HL-60 (cell line): Measurements from ENCODE around the gene PANX2.

Experiments
- DNase-seq, 2 experiments: peaks; one replicate each; pipeline ENCODE4 v3.0.0-alpha.2; 2010 to 2020; ENCODE audit warnings: low read depth in 1 of 2, low spot score in 1 of 2
- H3K27ac ChIP-seq: fragments of 250-450 bp; sonication (Bioruptor Pico); replicated peaks from 2 replicates; pipeline ENCODE4 v1.5.1; 2020; ENCODE audit warnings: mild to moderate bottlenecking, moderate library complexity
- H3K27me3 ChIP-seq: fragments of 250-450 bp; sonication (Bioruptor Pico); 2 replicates; pipeline ENCODE4 v1.5.1; 2021; ENCODE audit warnings: mild to moderate bottlenecking, moderate library complexity; ENCODE audit not compliant: insufficient read depth, poor library complexity, severe bottlenecking
- H3K4me3 ChIP-seq: replicated peaks from 2 replicates; pipeline ENCODE4 v1.5.1; 2011; ENCODE audit warnings: mild to moderate bottlenecking, control low read depth, low read length; ENCODE audit not compliant: insufficient read depth
- GABPA ChIP-seq: IDR thresholded peaks from 2 replicates; pipeline ENCODE4 v1.6.1; 2012; ENCODE audit warnings: low read depth
- POLR2AphosphoS5 ChIP-seq: IDR thresholded peaks from 2 replicates; pipeline ENCODE4 v1.6.1; 2012; ENCODE audit warnings: low read depth
- SPI1 ChIP-seq: IDR thresholded peaks from 2 replicates; pipeline ENCODE4 v1.6.1; 2012; ENCODE audit warnings: low read depth, mild to moderate bottlenecking, borderline replicate concordance
- TF ChIP-seq, protein P1 (sequence below): IDR thresholded peaks from one replicate; pipeline ENCODE4 v1.5.1; 2011; ENCODE audit warnings: low read length, control low read depth, inconsistent platforms; ENCODE audit not compliant: insufficient read depth
- TF ChIP-seq, protein P2 (sequence below): IDR thresholded peaks from 2 replicates; pipeline ENCODE4 v1.6.1; 2012; ENCODE audit warnings: low read depth; ENCODE audit not compliant: insufficient replicate concordance

PANX2 gene

GRCh38 chr22:50222508-50222907 lies 52.0 kb downstream of the PANX2 start:
- DNase-seq = no peak
- no peak overlapping the region for H3K27ac ChIP-seq
- TF ChIP-seq GABPA (no peak), SPI1 (no peak), POLR2AphosphoS5 (no peak)
- TF ChIP-seq, protein P1, sequence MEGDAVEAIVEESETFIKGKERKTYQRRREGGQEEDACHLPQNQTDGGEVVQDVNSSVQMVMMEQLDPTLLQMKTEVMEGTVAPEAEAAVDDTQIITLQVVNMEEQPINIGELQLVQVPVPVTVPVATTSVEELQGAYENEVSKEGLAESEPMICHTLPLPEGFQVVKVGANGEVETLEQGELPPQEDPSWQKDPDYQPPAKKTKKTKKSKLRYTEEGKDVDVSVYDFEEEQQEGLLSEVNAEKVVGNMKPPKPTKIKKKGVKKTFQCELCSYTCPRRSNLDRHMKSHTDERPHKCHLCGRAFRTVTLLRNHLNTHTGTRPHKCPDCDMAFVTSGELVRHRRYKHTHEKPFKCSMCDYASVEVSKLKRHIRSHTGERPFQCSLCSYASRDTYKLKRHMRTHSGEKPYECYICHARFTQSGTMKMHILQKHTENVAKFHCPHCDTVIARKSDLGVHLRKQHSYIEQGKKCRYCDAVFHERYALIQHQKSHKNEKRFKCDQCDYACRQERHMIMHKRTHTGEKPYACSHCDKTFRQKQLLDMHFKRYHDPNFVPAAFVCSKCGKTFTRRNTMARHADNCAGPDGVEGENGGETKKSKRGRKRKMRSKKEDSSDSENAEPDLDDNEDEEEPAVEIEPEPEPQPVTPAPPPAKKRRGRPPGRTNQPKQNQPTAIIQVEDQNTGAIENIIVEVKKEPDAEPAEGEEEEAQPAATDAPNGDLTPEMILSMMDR = no peak
- TF ChIP-seq, protein P2, sequence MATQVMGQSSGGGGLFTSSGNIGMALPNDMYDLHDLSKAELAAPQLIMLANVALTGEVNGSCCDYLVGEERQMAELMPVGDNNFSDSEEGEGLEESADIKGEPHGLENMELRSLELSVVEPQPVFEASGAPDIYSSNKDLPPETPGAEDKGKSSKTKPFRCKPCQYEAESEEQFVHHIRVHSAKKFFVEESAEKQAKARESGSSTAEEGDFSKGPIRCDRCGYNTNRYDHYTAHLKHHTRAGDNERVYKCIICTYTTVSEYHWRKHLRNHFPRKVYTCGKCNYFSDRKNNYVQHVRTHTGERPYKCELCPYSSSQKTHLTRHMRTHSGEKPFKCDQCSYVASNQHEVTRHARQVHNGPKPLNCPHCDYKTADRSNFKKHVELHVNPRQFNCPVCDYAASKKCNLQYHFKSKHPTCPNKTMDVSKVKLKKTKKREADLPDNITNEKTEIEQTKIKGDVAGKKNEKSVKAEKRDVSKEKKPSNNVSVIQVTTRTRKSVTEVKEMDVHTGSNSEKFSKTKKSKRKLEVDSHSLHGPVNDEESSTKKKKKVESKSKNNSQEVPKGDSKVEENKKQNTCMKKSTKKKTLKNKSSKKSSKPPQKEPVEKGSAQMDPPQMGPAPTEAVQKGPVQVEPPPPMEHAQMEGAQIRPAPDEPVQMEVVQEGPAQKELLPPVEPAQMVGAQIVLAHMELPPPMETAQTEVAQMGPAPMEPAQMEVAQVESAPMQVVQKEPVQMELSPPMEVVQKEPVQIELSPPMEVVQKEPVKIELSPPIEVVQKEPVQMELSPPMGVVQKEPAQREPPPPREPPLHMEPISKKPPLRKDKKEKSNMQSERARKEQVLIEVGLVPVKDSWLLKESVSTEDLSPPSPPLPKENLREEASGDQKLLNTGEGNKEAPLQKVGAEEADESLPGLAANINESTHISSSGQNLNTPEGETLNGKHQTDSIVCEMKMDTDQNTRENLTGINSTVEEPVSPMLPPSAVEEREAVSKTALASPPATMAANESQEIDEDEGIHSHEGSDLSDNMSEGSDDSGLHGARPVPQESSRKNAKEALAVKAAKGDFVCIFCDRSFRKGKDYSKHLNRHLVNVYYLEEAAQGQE = no peak
- no peaks in the 10 kb centered on the region for H3K27me3 ChIP-seq
- H3K4me3 ChIP-seq = no peak overlapping the region

GRCh38 chr22:50224071-50224470 lies 53.5 kb downstream of the PANX2 start:
- no peaks in the 10 kb centered on the region for H3K27me3 ChIP-seq
- H3K27ac ChIP-seq = no peak overlapping the region
- no peak overlapping the region for H3K4me3 ChIP-seq
- DNase-seq = no peak
- TF ChIP-seq, protein P2 = no peak

GRCh38 chr22:50225200-50225969 lies 54.9 kb downstream of the PANX2 start:
- Histone ChIP-seq H3K27me3 (no peaks in the 10 kb centered on the region), H3K4me3 (no peak overlapping the region), H3K27ac (no peak overlapping the region)
- no peak for DNase-seq
- no peak for TF ChIP-seq POLR2AphosphoS5
- TF ChIP-seq, protein P1 = no peak
- no peak for TF ChIP-seq GABPA
- no peak for TF ChIP-seq SPI1
- TF ChIP-seq, protein P2 = no peak
